Activated CD8-positive, alpha-beta memory T cell treated with anti-CD3 and anti-CD28 coated beads for 24 hours (primary cell): ENCODE measurements around the gene CDC40.

Source experiments
- DNase-seq: peaks from one replicate; pipeline ENCODE4 v3.0.0-alpha.2; 2020

CDC40 gene

GRCh38 chr6:110180228-110181008 lies at the start of gene CDC40:
Gene CDC40, plus strand, starts transcription at chr6:110180427. Its CDS starts 18 bp downstream, at chr6:110180445.
- peak; percentile 83 for DNase-seq

GRCh38 chr6:110137924-110138887 lies 42.0 kb upstream of the CDC40 start:
- no peak for DNase-seq

GRCh38 chr6:110139052-110139451 lies 41.2 kb upstream of the CDC40 start:
- DNase-seq, result no peak

GRCh38 chr6:110140650-110141049 lies 39.6 kb upstream of the CDC40 start:
- no peak for DNase-seq

GRCh38 chr6:110147870-110148269 lies 32.4 kb upstream of the CDC40 start:
- no peak for DNase-seq

GRCh38 chr6:110158479-110158878 lies 21.7 kb upstream of the CDC40 start:
- no peak for DNase-seq

- DNase-seq, result no peak
Observed at GRCh38 chr6:110170081-110170480, 10.1 kb upstream of the CDC40 start.

- no peak for DNase-seq
Observed at GRCh38 chr6:110173506-110174132, 6.6 kb upstream of the CDC40 start.

- DNase-seq, result peak; percentile 82
Observed at GRCh38 chr6:110178626-110179405, 1.4 kb upstream of the CDC40 start.

GRCh38 chr6:110179406-110180227 lies 610 bp upstream of the CDC40 start, which contains the start of gene WASF1:
Gene WASF1, minus strand, starts transcription at chr6:110179670. Its CDS starts 52,069 bp downstream, at chr6:110127601.
- peak; percentile 95 for DNase-seq

- DNase-seq, result no peak
Observed at GRCh38 chr6:110181131-110182030, 1.2 kb downstream of the CDC40 start.

- no peak for DNase-seq
Observed at GRCh38 chr6:110183292-110183885, 3.2 kb downstream of the CDC40 start.

GRCh38 chr6:110185879-110186278 lies 5.7 kb downstream of the CDC40 start:
- DNase-seq, result no peak

GRCh38 chr6:110188791-110189190 lies 8.6 kb downstream of the CDC40 start:
- no peak for DNase-seq

- no peak for DNase-seq
Observed at GRCh38 chr6:110190726-110191125, 10.5 kb downstream of the CDC40 start.

GRCh38 chr6:110191477-110191876 lies 11.2 kb downstream of the CDC40 start:
- no peak for DNase-seq

- no peak for DNase-seq
Observed at GRCh38 chr6:110195639-110196038, 15.4 kb downstream of the CDC40 start.

- no peak for DNase-seq
Observed at GRCh38 chr6:110196874-110197273, 16.6 kb downstream of the CDC40 start.

- no peak for DNase-seq
Observed at GRCh38 chr6:110198561-110198960, 18.3 kb downstream of the CDC40 start.
